ENCODE results near the gene RAP1GAP.

The RAP1GAP gene
- 0 to 5.2 (median 0.28) reads per million in 17 experiments for total RNA-seq

- peak in 3 of 4 experiments; percentile 19 to 57 (median 39) for DNase-seq
Measured at GRCh38 chr1:21669258-21670058, at the start of gene RAP1GAP. Gene RAP1GAP (minus strand): TSS chr1:21669357. CDS start chr1:21620032, 49,325 bp downstream.

- no peak for DNase-seq
Measured at GRCh38 chr1:21716169-21716568, 47.0 kb upstream of the RAP1GAP start.

GRCh38 chr1:21707891-21708290 lies 38.7 kb upstream of the RAP1GAP start:
- DNase-seq: no peak

DNA sequence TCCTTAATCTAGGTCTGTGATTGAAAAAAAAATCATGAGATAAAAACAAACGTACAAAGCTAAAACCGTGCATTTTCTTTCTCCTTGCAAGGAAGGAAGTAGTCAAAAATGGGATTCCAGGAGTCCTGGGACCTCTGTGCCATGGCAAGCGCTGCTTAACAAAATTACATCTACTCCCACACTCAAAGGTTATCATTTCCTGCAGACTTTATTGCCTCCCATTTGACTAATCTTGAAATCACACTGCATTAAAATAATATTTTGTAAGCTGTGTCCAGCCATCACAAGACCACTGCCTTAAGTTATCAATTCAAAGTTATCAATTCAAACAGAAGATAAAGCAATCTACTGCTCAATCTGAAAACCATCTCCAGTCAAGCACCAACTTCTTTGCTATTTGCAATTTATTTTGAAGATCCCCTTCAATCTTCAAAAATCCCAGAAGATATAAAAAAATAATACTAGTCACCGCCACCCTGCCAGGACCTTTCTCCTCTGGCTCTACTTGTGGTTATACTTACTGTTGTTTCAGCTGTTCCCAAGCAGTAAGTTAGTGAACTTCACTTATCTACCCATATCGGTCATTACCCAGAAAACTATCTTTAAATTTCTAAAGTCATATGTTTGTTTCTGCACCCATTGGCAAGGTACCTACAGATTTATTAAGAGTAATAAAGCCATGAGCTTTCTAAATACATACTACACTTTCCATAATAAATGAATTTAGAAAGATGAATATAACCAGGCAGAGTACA lies 38.1 kb upstream of the RAP1GAP start:
- no peak for DNase-seq

- DNase-seq: peak; percentile 65 to 84 (median 80)
Measured at GRCh38 chr1:21706151-21706835, 37.1 kb upstream of the RAP1GAP start.

- DNase-seq: no peak
Measured at GRCh38 chr1:21705303-21705980, 36.3 kb upstream of the RAP1GAP start.

GRCh38 chr1:21704145-21704544 lies 35.0 kb upstream of the RAP1GAP start:
- no peak for DNase-seq

- peak; percentile 5 to 39 (median 27) for DNase-seq
Measured at GRCh38 chr1:21703318-21703963, 34.3 kb upstream of the RAP1GAP start.

DNA sequence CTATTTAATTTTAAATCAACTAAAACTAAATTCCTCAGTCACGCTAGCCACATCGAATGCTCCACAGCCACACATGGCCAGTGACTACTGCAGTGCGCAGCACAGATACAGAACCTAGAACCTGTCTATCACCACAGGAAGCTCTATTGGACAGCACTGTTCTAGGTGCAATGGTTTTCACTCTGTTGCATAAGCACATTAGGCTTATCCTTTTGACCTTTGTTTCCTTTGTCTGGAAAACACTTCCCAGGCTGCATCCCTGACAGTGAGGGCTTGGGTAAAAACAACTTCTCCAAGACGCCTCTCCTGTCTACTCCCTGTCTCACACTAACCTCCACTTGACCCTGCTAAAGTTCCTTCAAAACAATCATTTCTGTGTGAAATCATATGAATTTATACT lies 33.6 kb upstream of the RAP1GAP start:
- DNase-seq: no peak

- DNase-seq: no peak
Measured at GRCh38 chr1:21701401-21701800, 32.2 kb upstream of the RAP1GAP start.

DNA sequence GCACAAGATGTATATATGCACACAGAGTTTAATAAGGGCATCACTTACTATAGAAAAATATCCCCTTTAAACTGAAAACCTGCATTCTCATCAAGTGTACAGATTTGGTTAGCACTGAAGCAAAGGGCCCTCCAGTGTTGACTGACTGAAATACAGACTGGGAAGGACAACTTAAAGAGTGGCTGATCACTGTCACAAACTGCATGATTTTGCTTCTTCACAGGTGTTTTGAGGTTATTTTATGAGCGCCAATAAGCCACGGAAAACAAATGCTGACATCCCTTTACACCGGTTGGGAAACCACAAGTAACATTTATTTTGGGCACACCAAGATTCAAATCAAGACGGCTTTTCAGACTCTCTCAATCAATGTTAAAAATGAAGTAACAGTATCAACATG lies 30.9 kb upstream of the RAP1GAP start:
- DNase-seq: no peak

GRCh38 chr1:21696931-21697330 lies 27.8 kb upstream of the RAP1GAP start:
- DNase-seq: no peak

GRCh38 chr1:21693732-21694131 lies 24.6 kb upstream of the RAP1GAP start:
- no peak for DNase-seq

DNA sequence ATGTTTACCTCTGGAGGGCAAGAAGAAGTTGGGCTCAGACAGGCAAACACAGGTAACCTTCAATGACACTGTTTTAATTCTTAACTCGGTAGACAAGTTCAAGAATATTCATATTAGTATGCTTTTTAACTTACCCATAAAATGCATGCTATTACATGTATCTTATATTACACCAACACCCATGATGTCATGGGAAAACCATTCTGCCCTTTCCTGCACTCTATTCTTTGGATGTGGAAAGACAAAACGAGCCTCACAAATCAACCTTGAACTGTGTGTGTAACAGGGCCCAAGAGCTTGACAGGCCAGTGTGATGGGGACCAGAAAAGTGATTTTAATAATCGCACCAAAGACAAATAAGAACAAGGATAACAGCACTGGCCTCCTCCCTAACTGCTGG lies 22.6 kb upstream of the RAP1GAP start:
- no peak for DNase-seq

DNA sequence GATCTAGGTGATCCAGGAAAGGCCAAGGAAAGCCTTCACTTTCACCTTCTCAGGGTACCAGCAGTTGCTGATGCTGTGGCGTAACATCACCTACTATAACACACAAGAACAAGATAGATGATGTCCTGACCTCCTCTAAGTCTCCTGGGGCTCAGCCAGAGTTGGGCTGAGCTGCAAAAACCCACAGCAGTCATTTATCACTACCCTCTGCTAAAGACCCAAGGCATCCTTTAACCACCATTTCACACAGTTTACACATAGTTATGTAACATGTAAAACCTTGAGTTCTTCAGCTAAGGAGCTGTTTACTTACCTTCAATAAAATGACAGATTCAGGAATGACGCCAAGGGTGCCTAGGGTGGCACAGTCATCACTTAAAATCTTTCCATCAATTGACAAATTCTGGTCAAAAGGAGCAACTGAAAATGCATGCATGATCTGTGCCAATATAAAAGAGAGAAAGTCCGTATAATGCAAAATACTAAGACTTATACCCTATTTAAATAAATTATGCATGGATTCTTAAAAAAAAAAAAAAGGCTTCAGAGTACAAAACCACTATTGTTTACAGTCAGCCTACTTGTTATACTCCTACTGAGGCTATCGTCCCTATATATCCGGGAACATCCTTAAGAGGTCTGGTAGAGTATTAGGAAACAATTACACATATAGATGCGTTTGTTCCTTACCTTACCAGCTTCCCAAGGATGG lies 20.7 kb upstream of the RAP1GAP start:
- DNase-seq: no peak

DNA sequence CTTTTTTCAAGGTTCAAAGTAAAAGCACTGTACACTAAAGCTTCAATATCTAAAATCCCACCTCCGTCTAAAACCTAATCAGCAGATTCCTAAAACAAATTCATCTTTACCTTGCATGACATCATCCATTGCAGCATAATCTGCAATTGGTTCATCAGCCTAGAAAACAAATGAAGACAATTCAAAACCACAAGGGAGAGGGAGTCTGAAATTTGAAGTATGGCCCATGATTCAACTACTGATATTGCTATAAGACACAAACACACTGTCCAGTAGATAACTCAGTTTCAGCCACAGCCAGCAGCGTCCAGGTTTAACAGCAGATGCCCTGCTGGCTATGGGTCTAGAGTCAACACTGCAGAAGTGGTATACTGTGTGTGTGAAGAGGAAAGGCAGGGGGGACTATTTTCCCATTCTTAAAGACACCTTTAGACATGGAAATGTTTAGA lies 17.9 kb upstream of the RAP1GAP start:
- DNase-seq: no peak

DNA sequence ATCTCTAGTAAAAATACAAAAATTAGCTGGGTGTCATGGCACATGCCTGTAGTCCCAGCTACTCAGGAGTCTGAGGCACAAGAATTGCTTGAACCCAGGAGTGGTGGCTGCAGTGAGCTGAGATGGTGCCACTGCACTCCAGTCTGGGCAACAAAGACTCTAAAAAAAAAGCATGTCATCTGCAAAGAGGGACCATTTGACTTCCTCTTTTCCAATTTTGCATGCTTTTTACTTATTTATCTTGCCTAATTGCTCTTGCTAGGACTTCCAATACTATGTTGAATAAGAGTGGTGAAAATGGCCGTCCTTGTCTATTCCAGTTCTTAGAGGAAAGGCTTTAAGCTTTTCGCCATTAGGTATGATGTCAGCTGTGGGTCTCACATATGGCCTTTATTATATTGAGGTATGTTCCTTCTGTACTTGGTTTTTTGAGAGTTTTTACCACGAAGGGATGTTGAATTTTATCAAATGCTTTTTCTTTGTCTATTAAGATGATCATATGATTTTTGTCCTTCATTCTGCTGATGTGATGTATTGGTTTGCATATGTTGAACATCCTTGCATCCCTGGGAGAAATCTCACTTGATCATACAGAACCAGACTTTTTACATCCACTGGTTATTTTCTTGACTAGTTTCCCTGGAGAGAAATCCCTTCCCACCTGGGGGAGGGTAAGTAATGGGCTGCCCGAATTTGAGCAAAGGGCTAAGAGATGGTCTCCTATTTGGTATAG lies 17.0 kb upstream of the RAP1GAP start:
- DNase-seq: peak in 2 of 4 experiments; percentile 20 to 27

DNA sequence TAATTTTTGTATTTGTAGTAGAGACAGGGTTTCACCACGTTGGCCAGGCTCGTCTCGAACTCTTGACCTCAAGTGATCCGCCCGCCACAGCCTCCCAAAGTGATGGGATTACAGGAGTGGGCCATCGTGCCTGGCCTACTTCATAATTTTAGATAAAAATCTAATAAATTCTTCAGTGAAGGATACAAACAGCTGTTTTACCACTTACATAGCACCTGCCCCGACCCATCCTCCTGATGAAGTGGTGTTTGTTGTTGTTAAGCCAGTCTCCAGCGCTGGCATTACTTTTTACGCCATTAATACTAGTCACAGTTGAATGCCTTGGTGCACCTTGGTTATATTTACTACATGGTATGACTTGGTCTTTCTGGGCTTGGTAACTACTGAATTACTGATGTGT lies 12.3 kb upstream of the RAP1GAP start:
- DNase-seq: no peak

GRCh38 chr1:21680918-21681317 lies 11.8 kb upstream of the RAP1GAP start:
- DNase-seq: no peak

- DNase-seq: no peak
Measured at GRCh38 chr1:21680381-21680780, 11.2 kb upstream of the RAP1GAP start.

- DNase-seq: no peak
Measured at GRCh38 chr1:21677168-21677567, 8.0 kb upstream of the RAP1GAP start.
